Smooth muscle cell of trachea (primary cell): ENCODE data around the gene TM4SF1. TPM values are rescaled to one million over a fixed set of nuclear protein-coding genes. Genes with fewer than 3 reads are reported as not detected.

Experiments
- total RNA-seq: library from RNA; depleted of rRNA; stranded (reverse); fragments of >200 nt; gene quantifications from 2 replicates; pipeline ENCODE4 v1.2.1, GENCODE V29; 2014

Gene TM4SF1
- total RNA-seq = 140 and 347 TPM in 2 replicates

DNA sequence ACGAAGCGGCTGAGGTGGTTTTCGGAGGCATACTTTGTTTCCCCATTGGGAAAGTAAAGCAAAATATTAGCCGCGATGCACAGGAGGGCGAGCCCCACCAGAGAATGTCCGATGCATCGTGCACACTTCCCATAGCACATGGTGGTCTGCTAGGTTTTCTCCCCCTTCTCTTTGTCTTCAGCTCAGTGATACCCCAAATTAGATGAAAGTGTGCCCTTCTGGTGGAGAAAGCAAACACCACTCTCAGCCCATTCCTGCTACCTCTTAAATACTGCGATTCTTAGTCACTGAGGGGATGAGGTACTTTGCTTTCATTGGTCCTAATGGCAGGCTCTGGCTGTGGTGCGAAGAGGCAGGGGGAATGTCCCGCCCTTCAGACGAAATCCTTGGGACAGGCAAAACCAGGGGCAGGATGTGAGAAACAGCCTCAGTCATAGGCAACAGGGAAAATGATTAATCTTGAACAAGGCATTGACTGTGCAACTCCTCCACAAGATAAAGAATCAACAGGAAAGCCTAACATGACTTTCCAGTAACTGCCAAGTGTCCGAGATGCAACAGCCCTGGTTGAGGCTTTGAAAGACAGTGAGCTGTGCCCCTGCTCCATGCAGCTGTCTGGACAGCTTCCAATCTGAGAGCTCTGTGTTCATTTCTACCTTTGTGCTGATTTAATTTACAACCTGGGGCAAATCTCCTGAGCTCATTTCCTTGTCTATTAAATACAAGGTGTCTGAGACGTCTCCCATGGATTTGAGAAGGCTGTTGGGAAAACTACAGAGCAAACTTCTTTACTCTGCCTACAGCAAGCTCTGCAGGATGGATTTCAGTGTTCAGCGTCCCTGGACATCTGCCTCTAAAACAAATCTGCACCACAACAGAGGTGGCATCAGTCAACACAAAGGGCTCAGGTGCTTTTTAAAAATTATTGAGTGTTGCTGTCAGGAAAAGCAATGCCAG is at the start of gene TM4SF1:
Gene TM4SF1 (minus strand): TSS at position 242 of the 957 bp plus-strand sequence. CDS start 102 bp downstream, at position 140.

GRCh38 chr3:149333176-149333859 is 44.1 kb downstream of the TM4SF1 start, which contains the start of gene TM4SF18:
TSS of gene TM4SF18 (minus strand) at chr3:149333636. CDS start at chr3:149333382, 254 bp downstream.

Other genes with a start within 250 kb of the TM4SF1 start
- gene HPS3, start 248.0 kb downstream of the TM4SF1 start, total RNA-seq = 44.2 and 50.8 TPM in 2 replicates
- 0.33 TPM in 1 of 2 replicates, not detected in the other for gene CP, start 155.8 kb downstream of the TM4SF1 start, total RNA-seq
- 0.44 TPM in 1 of 2 replicates, not detected in the other for gene TM4SF18, start 44.0 kb downstream of the TM4SF1 start, total RNA-seq
- 0.15 and 1.5 TPM in 2 replicates for gene TM4SF4, start 97.0 kb upstream of the TM4SF1 start, total RNA-seq